Transverse colon (tissue), 4 donors: ENCODE results near the gene SBNO1. TPM values are rescaled to one million over a fixed set of nuclear protein-coding genes. Genes with fewer than 3 reads are reported as not detected.
"Not testable (repeated sequence)": the region's sequence is repeated elsewhere in the genome, so short reads cannot be mapped to it uniquely, and the experiment has no call there.

Experiments used
- DNase-seq: peaks from one replicate; pipeline ENCODE4 v3.0.0-alpha.2; 2019
- H3K27ac ChIP-seq, 4 donors: fragments of 200-600 bp; sonication (generic); 2 replicates each; pipeline ENCODE4 v1.5.1; 2016 to 2018; ENCODE audit warnings: inconsistent platforms in 4 of 4
- H3K27me3 ChIP-seq: fragments of 200-600 bp; sonication (generic); 2 replicates; pipeline ENCODE4 v1.5.1; 2017; ENCODE audit warnings: inconsistent platforms
- H3K36me3 ChIP-seq, 4 donors: fragments of 200-600 bp; sonication (generic); 2 replicates each; pipeline ENCODE4 v1.5.1; 2017 to 2019; ENCODE audit warnings: inconsistent platforms in 4 of 4
- H3K4me1 ChIP-seq, 4 donors: fragments of 200-600 bp; sonication (generic); 2 replicates each; pipeline ENCODE4 v1.5.1; 2017 to 2020; ENCODE audit warnings: inconsistent platforms in 4 of 4
- H3K4me3 ChIP-seq, 4 donors: fragments of 200-600 bp; sonication (generic); 1 replicate in 1 of 4; 2 replicates in 3 of 4; pipeline versions ENCODE4 v1.5.1 to v1.6.1; 2017 to 2019; ENCODE audit warnings: inconsistent platforms in 4 of 4
- H3K9me3 ChIP-seq, 2 donors: fragments of 200-600 bp; sonication (generic); 2 replicates each; pipeline ENCODE4 v1.5.1; 2017 to 2019; ENCODE audit warnings: inconsistent platforms in 2 of 2
- CTCF ChIP-seq, 5 experiments: fragments of 200-600 bp in 3 of 5; fragments of 450-650 bp in 2 of 5; sonication (generic) in 3 of 5; IDR thresholded peaks; 1 replicate in 2 of 5; 2 replicates in 3 of 5; pipeline ENCODE4 v1.5.1; 2016 to 2017; ENCODE audit warnings: antibody characterized with exemption in 5 of 5, inconsistent platforms in 3 of 5, mild to moderate bottlenecking in 2 of 5, moderate library complexity in 1 of 5
- EP300 ChIP-seq: sonication (generic); formaldehyde crosslinking; IDR thresholded peaks from one replicate; pipeline ENCODE4 v1.6.1; 2017; ENCODE audit warnings: antibody characterized with exemption, low read depth
- POLR2A ChIP-seq: fragments of 450-650 bp; IDR thresholded peaks from one replicate; pipeline ENCODE4 v1.6.1; 2016; ENCODE audit warnings: antibody characterized with exemption, mild to moderate bottlenecking, moderate library complexity
- POLR2AphosphoS5 ChIP-seq, 3 donors: sonication (generic); formaldehyde crosslinking; IDR thresholded peaks; one replicate each; pipeline ENCODE4 v1.6.1; 2016; ENCODE audit warnings: antibody characterized with exemption in 3 of 3
- WGBS, 2 donors: methylation state at CpG; one replicate each; pipeline ENCODE4 v1.1.5; 2018; ENCODE audit warnings: low coverage in 1 of 2; 5-methylcytosine and 5-hydroxymethylcytosine counted together
- in situ Hi-C, 4 donors: fragments of 200-750 bp; cut with MboI; loops; one replicate each; pipeline versions ENCODE4 v1.15.0 to v1.15.1; 2017; ENCODE audit warnings: low sequenced_read_pairs in 3 of 4, low pct_ligation_motif_present in 1 of 4, low pct_unique_long_range_greater_than_20kb in 1 of 4
- intact Hi-C: fragments of 100-400 bp; cut with DNase I; formaldehyde crosslinking; loops from one replicate; pipeline ENCODE4 v1.15.1; 2023; ENCODE audit warnings: low total_unique reads
- total RNA-seq, 4 donors: library from RNA; depleted of rRNA; stranded (reverse); fragments of >200 nt; gene quantifications; one replicate each; pipeline ENCODE4 v1.1.0, GENCODE V29; 2016

SBNO1 gene
- total RNA-seq, 4 donors from 2014 or later, result 14.6 to 26.9 (median 23.8) TPM

GRCh38 chr12:123319273-123319672 lies 45.4 kb downstream of the SBNO1 start:
- Histone ChIP-seq H3K4me1 (no peaks in the 10 kb centered on the region), H3K27me3 (no peaks in the 10 kb centered on the region), H3K9me3 (no peaks in the 10 kb centered on the region), H3K36me3 (peaks cover 0 to 89% (median 41%) of the 10 kb centered on the region in 4 donors), H3K4me3 (no peak overlapping the region), H3K27ac (no peak overlapping the region)
- 94 to 96% methylated on average over 2 to 3 of the region's 3 CpGs for WGBS, 2 donors
- intact Hi-C loops, result no loop called here
- in situ Hi-C loops, result no loop called here
- DNase-seq, result no peak
- TF ChIP-seq POLR2A (no peak), POLR2AphosphoS5 (IDR thresholded peaks at IDR 0.05) (no peak), CTCF (IDR thresholded peaks at IDR 0.05) (no peak), EP300 (no peak)

- H3K4me1 ChIP-seq, H3K9me3 ChIP-seq, H3K27me3 ChIP-seq, DNase-seq, H3K4me3 ChIP-seq, intact Hi-C loops, in situ Hi-C loops, H3K27ac ChIP-seq: not testable (repeated sequence)
- H3K36me3 ChIP-seq, result peaks cover 0 to 89% (median 41%) of the 10 kb centered on the region in 4 donors
- 85 to 93% methylated on average over 3 to 4 of the region's 4 CpGs for WGBS, 2 donors
Observed at GRCh38 chr12:123313046-123313445, 51.6 kb downstream of the SBNO1 start.

DNA sequence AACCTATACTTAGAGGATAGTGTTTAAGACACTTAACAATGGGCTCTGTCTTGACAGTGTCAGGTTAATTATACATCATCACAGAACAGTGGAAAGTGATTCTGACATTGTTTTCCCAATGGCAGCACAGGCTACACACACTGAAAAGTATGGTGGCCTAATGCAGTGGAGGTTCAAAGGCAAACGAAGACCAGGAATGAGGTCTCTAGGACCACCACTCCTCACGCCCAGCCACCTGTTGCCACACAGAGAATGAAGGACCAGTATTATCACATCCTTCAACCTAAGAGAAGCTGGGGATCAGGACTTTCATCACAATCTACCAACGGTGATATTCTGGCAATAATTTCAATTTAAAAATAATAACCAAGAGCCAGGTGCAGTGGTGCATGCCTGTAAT lies 58.4 kb downstream of the SBNO1 start:
- in situ Hi-C loops, result no loop called here
- H3K4me3 ChIP-seq, result no peak overlapping the region
- TF ChIP-seq POLR2A (no peak), POLR2AphosphoS5 (IDR thresholded peaks at IDR 0.05) (no peak), CTCF (IDR thresholded peaks at IDR 0.05) (no peak), EP300 (no peak)
- no peaks in the 10 kb centered on the region for H3K9me3 ChIP-seq
- H3K27ac ChIP-seq, result no peak overlapping the region
- no peak for DNase-seq
- no peaks in the 10 kb centered on the region for H3K27me3 ChIP-seq
- no peaks in the 10 kb centered on the region for H3K4me1 ChIP-seq
- intact Hi-C loops, result no loop called here
- peaks cover 0 to 87% (median 42%) of the 10 kb centered on the region in 4 donors for H3K36me3 ChIP-seq
- WGBS, 2 donors, result 91 to 100% methylated on average over 3 of the region's 3 CpGs

DNA sequence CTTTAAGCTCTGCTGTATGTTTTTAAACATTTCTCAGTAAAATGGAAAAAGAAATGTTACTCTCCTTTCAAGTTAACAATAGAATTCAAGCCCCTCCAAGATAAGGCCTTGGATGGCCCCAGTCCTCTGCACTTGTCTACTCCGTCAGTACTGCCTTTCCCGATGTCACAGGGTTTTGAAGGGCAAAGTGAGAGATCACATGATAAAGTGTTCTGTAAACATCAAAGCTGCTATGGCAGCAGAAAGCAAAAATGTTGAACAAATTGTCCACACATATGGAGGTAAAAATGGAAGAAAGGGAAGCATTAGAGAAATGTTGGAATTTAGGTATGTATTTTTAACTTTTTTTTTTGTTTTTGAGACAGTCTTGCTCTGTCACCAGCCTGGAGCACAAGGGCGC lies 59.5 kb downstream of the SBNO1 start:
- DNase-seq, result no peak
- Histone ChIP-seq H3K27me3 (no peaks in the 10 kb centered on the region), H3K36me3 (peaks cover 0 to 84% (median 41%) of the 10 kb centered on the region in 4 donors), H3K27ac (no peak overlapping the region), H3K9me3 (no peaks in the 10 kb centered on the region), H3K4me3 (no peak overlapping the region), H3K4me1 (no peaks in the 10 kb centered on the region)
- WGBS, 2 donors, result 74 to 83% methylated on average over 3 of the region's 3 CpGs
- TF ChIP-seq EP300 (no peak), CTCF (IDR thresholded peaks at IDR 0.05) (no peak), POLR2AphosphoS5 (IDR thresholded peaks at IDR 0.05) (no peak), POLR2A (no peak)
- in situ Hi-C loops, result no loop called here
- intact Hi-C loops, result no loop called here

DNA sequence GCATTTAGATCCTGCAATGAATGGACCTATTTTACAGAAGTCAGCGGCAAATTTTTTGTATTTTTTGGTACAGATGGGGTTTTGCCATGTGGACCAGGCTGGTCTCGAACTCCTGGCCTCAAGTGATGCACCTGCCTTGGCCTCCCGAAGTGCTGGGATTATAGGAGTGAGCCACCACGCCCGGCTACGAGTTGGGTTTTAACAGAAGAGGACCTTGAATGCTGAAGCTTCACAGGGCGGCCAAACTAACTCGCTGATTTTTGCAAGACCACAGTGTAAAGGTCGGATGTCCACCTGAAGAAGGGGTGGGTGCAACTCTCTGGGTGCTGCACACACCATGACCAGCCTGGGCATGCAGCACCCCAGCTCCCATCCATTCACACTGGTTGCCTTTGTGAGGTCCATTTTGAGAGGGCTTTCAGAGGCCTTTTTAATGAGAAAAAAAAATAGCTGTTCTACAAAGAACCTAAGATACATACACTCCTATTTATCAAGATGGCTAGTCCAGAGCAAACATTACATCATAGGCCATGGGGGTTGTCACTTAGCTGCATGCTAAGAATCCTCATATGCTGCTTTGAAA lies 71.4 kb downstream of the SBNO1 start:
- TF ChIP-seq EP300 (no peak), POLR2A (no peak), CTCF (IDR thresholded peaks at IDR 0.05) (no peak), POLR2AphosphoS5 (IDR thresholded peaks at IDR 0.05) (no peak)
- H3K9me3 ChIP-seq, result no peaks in the 10 kb centered on the region
- intact Hi-C loops, result no loop called here
- no peaks in the 10 kb centered on the region for H3K4me1 ChIP-seq
- WGBS, 2 donors, result 96 to 100% methylated on average over 2 to 9 of the region's 9 CpGs
- H3K36me3 ChIP-seq, result peaks cover 0 to 48% (median 12%) of the 10 kb centered on the region in 4 donors
- no peaks in the 10 kb centered on the region for H3K27me3 ChIP-seq
- H3K4me3 ChIP-seq, result no peak overlapping the region
- no peak for DNase-seq
- no peak overlapping the region for H3K27ac ChIP-seq
- in situ Hi-C loops, result no loop called here
